K562 (cell line): ENCODE data around the gene DTX3. TPM values are rescaled to one million over a fixed set of nuclear protein-coding genes. Genes with fewer than 3 reads are reported as not detected.

Experiments used
- FOXJ3 ChIP-seq: sonication (generic); formaldehyde crosslinking; IDR thresholded peaks from 2 replicates; pipeline ENCODE4 v1.4.0; 2020; ENCODE audit warnings: mild to moderate bottlenecking, missing genetic modification reagents
- LCOR ChIP-seq: sonication (generic); formaldehyde crosslinking; IDR thresholded peaks from 2 replicates; pipeline ENCODE4 v1.8.0; 2022; ENCODE audit warnings: mild to moderate bottlenecking, missing genetic modification reagents
- MAFF ChIP-seq: IDR thresholded peaks from 2 replicates; pipeline ENCODE4 v1.6.1; 2012; ENCODE audit warnings: low read length, improper control_type of control experiment
- MED1 ChIP-seq: sonication (generic); formaldehyde crosslinking; IDR thresholded peaks from 2 replicates; pipeline ENCODE4 v1.8.1; 2023; ENCODE audit warnings: missing genetic modification reagents, borderline replicate concordance
- MXD1 ChIP-seq: fragments of 250-450 bp; sonication (Bioruptor Pico); IDR thresholded peaks from 2 replicates; pipeline ENCODE4 v1.8.0; 2021; ENCODE audit warnings: borderline replicate concordance, mild to moderate bottlenecking, moderate library complexity; ENCODE audit not compliant: poor library complexity, severe bottlenecking
- MYBL2 ChIP-seq, 2 experiments: fragments of 450-650 bp in 1 of 2; sonication (generic) in 1 of 2; formaldehyde crosslinking in 1 of 2; IDR thresholded peaks; 2 replicates each; pipeline versions ENCODE4 v1.6.1 to v1.8.1; 2017 to 2022; ENCODE audit warnings: borderline replicate concordance in 1 of 2, inconsistent platforms in 1 of 2, low read depth in 1 of 2, mild to moderate bottlenecking in 1 of 2, missing genetic modification reagents in 1 of 2, moderate library complexity in 1 of 2
- NR2C1 ChIP-seq, 2 experiments: fragments of 450-650 bp; IDR thresholded peaks; 2 replicates each; pipeline ENCODE4 v1.6.1; 2017; ENCODE audit warnings: mild to moderate bottlenecking in 2 of 2, antibody characterized with exemption in 1 of 2, inconsistent platforms in 1 of 2, missing compliant biosample characterization in 1 of 2, missing genetic modification characterization in 1 of 2
- NR4A1 ChIP-seq, 2 experiments: fragments of 250-450 bp in 1 of 2; fragments of 450-650 bp in 1 of 2; sonication (Bioruptor Pico) in 1 of 2; IDR thresholded peaks; 2 replicates each; pipeline versions ENCODE4 v1.4.0 to v1.6.1; 2016 to 2020; ENCODE audit warnings: mild to moderate bottlenecking in 2 of 2, missing compliant biosample characterization in 1 of 2, missing genetic modification characterization in 1 of 2, moderate library complexity in 1 of 2
- PATZ1 ChIP-seq: fragments of 250-450 bp; sonication (Bioruptor Pico); IDR thresholded peaks from 2 replicates; pipeline ENCODE4 v1.5.0; 2020; ENCODE audit warnings: mild to moderate bottlenecking, borderline replicate concordance
- POLR2G ChIP-seq: fragments of 200-400 bp; formaldehyde crosslinking; IDR thresholded peaks from 2 replicates; pipeline ENCODE4 v1.6.1; 2017; ENCODE audit warnings: low read depth, mild to moderate bottlenecking, antibody characterized with exemption, low read length, moderate library complexity
- ZNF41 ChIP-seq: fragments of 250-450 bp; sonication (Bioruptor Pico); conservative IDR thresholded peaks from 2 replicates; pipeline ENCODE4 v1.4.0; 2020; ENCODE audit warnings: mild to moderate bottlenecking
- polyA plus RNA-seq, 8 experiments: library from polyadenylated mRNA; depleted of rRNA in 4 of 8; stranded (reverse) in 5 of 8; unstranded in 3 of 8; fragments of >200 nt; fragmentation: Nextera tagmentation in 2 of 8; fragmentation: Illumina TruSeq in 1 of 8; extraction: Ambion mirVana in 2 of 8; extraction: Trizol in 1 of 8; gene quantifications; 2 replicates each; pipeline versions ENCODE4 v1.2.1 to v1.2.3, GENCODE V29; 2011 to 2014; ENCODE audit warnings: inconsistent platforms in 1 of 8, missing spikeins in 1 of 8
- total RNA-seq, 7 experiments: library from RNA; depleted of rRNA in 6 of 7; stranded (reverse); fragments of >200 nt in 6 of 7; fragmentation: Illumina TruSeq in 2 of 7; extraction: Trizol in 2 of 7; gene quantifications; 2 replicates each; pipeline versions ENCODE4 v1.2.1 to v1.2.3, GENCODE V29; 2011 to 2021; ENCODE audit warnings: low replicate concordance in 1 of 7
- TF ChIP-seq, protein P1 (sequence below): sonication (generic); formaldehyde crosslinking; IDR thresholded peaks from 2 replicates; pipeline ENCODE4 v1.8.0; 2022; ENCODE audit warnings: missing genetic modification reagents, mild to moderate bottlenecking, borderline replicate concordance
- TF ChIP-seq, protein P2 (sequence below): fragments of 450-650 bp; formaldehyde crosslinking; IDR thresholded peaks from 2 replicates; pipeline ENCODE4 v1.4.0; 2020; ENCODE audit warnings: mild to moderate bottlenecking, mixed read lengths
- TF ChIP-seq, protein P3 (sequence below): fragments of 450-650 bp; IDR thresholded peaks from 2 replicates; pipeline ENCODE4 v1.6.1; 2016; ENCODE audit warnings: missing biosample characterization, missing genetic modification characterization

DTX3 gene
- total and polyA plus RNA-seq, 9 of the 15 experiments (the other 6 are each of a cell fraction or from before 2014, with no cell fraction given): 0.03 to 0.09 (median 0.06) TPM; not detected in 6

GRCh38 chr12:57590864-57591781 is 13.5 kb upstream of the DTX3 start, which contains the start of gene PIP4K2C (continued):
- TF ChIP-seq, protein P1, sequence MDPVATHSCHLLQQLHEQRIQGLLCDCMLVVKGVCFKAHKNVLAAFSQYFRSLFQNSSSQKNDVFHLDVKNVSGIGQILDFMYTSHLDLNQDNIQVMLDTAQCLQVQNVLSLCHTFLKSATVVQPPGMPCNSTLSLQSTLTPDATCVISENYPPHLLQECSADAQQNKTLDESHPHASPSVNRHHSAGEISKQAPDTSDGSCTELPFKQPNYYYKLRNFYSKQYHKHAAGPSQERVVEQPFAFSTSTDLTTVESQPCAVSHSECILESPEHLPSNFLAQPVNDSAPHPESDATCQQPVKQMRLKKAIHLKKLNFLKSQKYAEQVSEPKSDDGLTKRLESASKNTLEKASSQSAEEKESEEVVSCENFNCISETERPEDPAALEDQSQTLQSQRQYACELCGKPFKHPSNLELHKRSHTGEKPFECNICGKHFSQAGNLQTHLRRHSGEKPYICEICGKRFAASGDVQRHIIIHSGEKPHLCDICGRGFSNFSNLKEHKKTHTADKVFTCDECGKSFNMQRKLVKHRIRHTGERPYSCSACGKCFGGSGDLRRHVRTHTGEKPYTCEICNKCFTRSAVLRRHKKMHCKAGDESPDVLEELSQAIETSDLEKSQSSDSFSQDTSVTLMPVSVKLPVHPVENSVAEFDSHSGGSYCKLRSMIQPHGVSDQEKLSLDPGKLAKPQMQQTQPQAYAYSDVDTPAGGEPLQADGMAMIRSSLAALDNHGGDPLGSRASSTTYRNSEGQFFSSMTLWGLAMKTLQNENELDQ (CRISPR knock-in tag): 0 out of 2 replicates have a peak, but pooled peaks have one; percentile 45
- TF ChIP-seq FOXJ3 (CRISPR knock-in tag) (no peak), NR2C1 (IDR thresholded peaks at IDR 0.05) (peak; percentile 19; the same call in 1 of the 2 replicates), NR2C1 (tag; IDR thresholded peaks at IDR 0.05) (no peak), LCOR (CRISPR knock-in tag) (peak; percentile 48; the same call in 1 of the 2 replicates), PATZ1 (no peak), MXD1 (CRISPR knock-in tag) (no peak), ZNF41 (no peak), POLR2G (peak; percentile 90), MAFF (no peak), MED1 (CRISPR knock-in tag) (no peak), MYBL2 (IDR thresholded peaks at IDR 0.05; ENCODE audit: low read depth) (no peak), MYBL2 (CRISPR knock-in tag; IDR thresholded peaks at IDR 0.05; ENCODE audit: borderline replicate concordance) (no peak), NR4A1 (CRISPR knock-in tag; IDR thresholded peaks at IDR 0.05) (no peak), NR4A1 (tag; IDR thresholded peaks at IDR 0.05) (no peak)
- TF ChIP-seq, protein P2, sequence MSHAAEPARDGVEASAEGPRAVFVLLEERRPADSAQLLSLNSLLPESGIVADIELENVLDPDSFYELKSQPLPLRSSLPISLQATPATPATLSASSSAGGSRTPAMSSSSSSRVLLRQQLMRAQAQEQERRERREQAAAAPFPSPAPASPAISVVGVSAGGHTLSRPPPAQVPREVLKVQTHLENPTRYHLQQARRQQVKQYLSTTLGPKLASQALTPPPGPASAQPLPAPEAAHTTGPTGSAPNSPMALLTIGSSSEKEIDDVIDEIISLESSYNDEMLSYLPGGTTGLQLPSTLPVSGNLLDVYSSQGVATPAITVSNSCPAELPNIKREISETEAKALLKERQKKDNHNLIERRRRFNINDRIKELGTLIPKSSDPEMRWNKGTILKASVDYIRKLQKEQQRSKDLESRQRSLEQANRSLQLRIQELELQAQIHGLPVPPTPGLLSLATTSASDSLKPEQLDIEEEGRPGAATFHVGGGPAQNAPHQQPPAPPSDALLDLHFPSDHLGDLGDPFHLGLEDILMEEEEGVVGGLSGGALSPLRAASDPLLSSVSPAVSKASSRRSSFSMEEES (CRISPR knock-in tag): peak; percentile 100
- TF ChIP-seq, protein P3, sequence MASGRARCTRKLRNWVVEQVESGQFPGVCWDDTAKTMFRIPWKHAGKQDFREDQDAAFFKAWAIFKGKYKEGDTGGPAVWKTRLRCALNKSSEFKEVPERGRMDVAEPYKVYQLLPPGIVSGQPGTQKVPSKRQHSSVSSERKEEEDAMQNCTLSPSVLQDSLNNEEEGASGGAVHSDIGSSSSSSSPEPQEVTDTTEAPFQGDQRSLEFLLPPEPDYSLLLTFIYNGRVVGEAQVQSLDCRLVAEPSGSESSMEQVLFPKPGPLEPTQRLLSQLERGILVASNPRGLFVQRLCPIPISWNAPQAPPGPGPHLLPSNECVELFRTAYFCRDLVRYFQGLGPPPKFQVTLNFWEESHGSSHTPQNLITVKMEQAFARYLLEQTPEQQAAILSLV: no peak
